Stimulated activated CD4-positive, alpha-beta T cell treated with anti-CD3 and anti-CD28 coated beads, Interleukin-12 subunit alpha, Interleukin-12 subunit beta, amount 100 ng/mL, for 4 hours (primary cell): ENCODE results near the gene MAPKAP1.

Source experiments
- DNase-seq: peaks from one replicate; pipeline ENCODE4 v3.0.0-alpha.2; 2020

The MAPKAP1 gene

DNA sequence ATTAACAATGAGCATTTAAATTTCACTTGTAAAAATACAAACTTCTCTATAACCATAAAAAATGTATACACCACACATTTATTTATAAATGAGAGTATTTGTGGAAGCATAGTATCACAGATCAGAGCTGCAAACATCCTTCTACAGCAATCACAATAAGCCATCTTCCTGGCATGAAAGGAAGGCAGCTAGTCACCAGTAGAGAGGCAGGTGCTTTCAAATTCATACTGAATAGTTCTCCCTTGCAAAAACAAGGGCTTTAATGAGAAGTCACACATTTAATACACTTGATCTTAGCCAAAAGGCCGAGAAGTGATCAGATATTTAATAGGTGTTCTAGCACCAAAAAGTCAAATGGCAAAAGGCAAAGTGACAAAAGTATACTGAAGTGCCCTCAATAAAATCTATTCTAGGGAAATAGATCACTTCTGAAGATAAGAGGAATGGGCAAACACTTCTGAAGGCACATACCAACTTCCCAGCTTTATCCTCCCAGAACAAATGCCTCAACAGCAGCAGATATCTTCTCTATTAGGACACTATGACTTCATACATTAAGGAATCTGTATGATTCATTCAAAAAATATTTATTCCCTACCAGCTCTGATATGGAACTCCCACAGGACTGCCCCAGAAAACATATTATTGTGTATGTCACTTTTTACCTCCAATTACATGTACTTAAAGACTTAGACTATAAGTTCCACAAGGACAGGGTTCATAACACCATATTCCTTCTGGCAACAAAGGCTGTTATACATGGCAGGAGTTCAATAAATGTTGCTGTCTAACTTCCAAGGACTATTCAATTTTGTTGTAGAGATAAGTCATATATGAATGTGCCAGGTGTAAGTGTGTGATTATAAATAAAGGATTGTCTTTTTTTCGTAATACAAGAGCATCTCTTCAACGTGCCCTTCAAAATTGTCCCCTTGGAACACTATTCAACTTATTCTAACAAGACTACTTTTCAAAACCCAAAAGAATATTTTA, 31.7 kb downstream of the MAPKAP1 start:
- no peak for DNase-seq

DNA sequence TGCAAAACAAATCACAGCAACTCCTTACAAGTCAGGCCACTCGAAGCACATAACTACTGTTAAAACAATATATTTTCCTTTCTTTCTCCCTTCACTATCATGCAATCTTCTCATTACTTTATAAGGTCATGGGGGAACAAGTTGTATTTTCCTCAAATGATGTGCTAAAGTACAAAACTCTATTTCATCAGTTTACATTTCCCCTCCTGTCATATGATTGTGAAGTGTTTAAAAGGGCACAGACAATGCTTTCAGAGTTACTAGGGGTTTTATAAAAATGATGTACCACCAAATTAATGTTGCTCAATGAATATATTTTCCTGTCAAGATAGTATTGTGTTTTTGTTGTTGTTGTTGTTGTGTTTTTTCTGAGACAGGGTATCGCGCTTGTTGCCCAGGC, 34.1 kb downstream of the MAPKAP1 start:
- no peak for DNase-seq

DNA sequence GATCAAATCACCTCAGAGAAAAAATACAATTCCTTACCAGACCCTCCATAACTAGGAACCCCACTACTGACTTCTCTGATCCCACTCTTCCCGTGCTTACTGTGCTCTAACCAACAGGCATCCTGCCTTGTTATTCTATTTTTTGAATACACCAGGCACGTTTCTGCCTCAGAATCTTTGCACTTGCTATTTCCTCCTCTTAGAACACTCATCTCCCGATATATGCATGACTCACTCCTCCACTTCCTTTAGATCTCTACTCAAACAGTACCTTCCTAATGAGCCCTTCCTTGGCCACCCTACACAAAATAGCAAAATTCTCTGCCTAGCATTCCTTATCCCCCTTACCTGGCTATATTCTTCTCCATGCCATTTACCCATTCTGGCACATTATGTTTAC, 43.9 kb downstream of the MAPKAP1 start:
- no peak for DNase-seq

GRCh38 chr9:125660557-125660956, 46.5 kb downstream of the MAPKAP1 start:
- DNase-seq = no peak

- DNase-seq = no peak
Observed at GRCh38 chr9:125659954-125660353, 47.1 kb downstream of the MAPKAP1 start.

- no peak for DNase-seq
Observed at GRCh38 chr9:125659201-125659840, 47.7 kb downstream of the MAPKAP1 start.

DNA sequence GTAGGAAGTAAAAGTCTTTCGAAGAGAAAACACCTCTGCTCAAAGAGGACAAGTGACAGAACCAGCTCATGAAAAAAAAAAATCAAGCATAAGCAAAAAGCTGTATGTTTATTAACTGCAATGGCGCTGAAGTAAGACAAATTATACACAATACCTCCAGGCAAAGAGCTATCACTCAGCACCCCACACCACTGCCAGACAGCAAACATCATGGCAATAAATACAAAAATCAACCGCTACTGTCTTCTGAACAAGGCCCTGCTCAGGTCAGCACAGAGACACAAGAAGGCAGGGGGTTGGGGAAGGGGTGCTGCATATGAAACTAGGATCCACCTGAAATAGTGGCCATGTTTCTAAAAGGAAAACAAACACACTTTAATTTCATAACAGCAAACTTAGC, 50.4 kb downstream of the MAPKAP1 start:
- no peak for DNase-seq

DNA sequence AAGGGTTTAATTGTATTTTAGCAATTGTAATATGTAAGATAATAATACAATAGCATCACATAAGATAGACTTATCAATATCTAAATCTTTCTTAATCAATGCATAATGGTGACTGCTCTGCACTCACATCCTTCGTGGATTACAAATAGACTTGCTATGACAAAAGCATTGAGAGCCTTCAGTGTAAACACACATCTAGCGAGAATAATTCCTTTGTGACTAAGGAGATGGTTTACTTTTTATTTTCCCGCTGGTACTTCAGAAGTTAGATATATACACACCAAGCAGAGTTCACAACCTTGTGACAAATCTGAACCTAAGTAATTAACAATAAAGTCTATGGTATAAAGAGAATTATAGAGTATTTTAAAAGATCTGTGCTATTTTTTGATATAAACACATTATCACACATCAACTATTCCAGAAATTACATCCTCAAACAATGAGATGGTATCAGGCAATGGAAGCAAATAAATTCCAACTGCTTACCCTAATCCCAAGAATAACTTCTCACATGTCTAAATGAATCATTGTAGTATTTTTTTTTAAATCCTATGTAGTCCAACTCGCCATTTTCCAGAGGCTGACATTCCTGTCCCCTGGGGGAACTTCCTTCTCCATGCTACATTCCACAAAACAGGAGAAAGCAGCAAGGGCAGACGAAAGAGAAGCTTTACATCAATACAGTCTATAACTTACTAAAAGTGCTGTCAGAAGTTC, 51.2 kb downstream of the MAPKAP1 start:
- no peak for DNase-seq

DNA sequence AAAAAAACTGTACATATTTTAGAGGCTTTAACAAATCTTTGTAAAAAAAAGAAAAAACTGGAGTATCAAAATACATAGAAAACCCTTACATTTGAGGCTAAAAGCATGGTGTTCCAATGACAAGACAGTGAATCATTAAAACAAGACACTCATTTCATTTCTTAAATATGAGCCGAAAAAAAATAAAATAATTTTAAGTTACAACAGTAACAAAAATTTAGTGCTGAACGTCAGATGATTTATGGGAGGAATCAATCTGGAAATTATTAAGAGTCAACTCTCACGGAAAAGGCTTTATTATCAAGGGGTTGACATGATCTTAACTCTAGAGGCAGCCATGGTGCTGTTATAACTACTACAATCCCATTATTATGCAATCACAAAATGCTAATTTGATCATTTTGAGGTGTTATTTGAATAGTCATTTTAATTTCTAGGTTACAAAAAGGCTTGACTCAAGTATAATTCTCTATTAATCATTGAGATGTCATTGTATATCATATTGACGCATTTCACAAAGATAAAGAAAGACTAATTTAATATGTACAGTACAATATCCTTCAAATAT, 51.9 kb downstream of the MAPKAP1 start:
- DNase-seq = no peak

- no peak for DNase-seq
Observed at GRCh38 chr9:125654121-125654520, 52.9 kb downstream of the MAPKAP1 start.

DNA sequence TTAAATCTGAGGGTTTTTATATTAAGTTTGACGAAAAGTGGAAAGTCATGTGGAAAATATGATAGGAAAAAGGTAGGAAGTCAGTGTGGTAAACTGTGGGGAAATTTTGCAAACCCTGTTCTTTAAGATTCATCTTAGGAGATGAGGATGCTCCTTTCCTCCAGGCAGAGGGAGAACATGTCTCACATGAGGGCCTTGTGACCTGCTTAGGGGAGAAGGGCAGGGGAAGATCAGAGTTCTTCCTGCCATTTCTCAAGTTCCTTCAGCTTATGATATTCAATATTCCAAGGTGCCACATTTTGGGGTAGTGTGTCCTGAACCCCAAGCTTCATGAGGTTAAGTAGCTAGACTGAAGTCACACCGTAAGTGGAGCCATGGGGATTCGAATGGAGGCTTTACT, 53.7 kb downstream of the MAPKAP1 start:
- no peak for DNase-seq

- no peak for DNase-seq
Observed at GRCh38 chr9:125652759-125653158, 54.2 kb downstream of the MAPKAP1 start.

DNA sequence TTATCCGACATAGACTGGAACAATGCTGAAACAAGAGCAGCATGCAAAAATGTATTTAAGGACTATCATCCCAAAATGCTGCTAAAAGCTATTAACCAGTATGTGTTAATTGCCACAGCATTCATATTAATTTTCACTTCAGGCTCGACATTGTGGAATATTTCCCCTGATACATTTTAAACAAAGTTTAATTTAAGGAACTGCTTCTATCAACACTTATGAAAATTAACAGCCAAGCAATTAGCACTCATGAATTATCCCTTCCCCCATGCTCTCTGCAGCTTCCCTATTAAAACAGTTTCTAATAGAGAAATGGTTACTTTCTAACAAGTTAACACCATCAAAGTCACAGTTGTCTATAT, 54.8 kb downstream of the MAPKAP1 start:
- no peak for DNase-seq

DNA sequence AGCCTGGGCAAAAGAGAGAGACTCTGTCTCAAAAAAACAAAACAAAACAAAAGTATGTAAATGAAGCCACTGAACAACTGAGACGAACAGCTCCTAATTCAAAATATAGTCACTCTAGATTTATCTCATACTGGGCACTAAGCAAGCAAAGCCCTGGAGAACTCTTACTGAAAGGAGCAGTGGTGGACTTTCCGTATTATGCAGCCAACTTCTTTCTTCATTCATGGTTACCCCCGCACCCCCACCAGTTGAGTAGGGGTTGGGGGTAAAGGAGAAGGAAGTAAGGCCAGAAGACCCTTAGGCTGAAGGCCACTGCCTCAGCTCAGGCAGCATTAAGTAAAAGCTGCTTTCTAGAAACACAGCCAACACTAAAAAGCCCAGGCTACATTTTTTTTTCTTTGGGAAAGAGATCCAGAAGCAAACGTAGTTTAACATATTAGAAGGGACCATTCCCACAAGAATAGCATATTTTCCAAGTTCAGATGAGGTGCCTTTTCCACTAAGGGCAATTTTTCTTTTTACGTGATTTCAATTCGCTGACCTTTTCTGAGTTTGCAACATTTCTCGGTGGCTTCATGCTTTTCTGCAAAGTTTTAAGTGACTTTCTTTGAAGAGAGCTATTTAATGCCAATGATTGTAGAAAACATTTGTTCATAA, 55.3 kb downstream of the MAPKAP1 start:
- no peak for DNase-seq

DNA sequence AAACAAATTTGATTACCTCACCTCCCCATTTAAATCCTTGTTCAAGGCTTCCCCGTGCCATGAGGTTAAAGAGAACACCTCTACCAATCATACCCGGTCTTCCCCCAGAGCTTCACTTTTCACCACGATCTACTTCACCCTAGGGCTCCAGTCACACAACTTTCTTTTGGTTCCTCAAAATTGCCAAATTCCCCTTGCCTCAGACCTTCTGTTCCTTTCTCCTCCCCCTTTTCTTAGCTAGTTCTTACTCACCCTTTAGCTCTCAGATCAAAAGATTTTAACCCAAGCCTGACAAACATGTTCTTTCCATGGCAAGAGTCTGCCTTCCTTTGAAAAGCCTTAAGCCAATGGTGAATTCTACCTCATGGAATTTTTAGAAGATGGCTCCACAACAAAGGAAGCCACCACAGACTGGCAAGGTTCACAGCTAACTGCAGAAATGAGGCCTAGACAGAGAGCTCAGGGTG, 56.7 kb downstream of the MAPKAP1 start:
- no peak for DNase-seq

GRCh38 chr9:125649826-125650225, 57.2 kb downstream of the MAPKAP1 start:
- no peak for DNase-seq

DNA sequence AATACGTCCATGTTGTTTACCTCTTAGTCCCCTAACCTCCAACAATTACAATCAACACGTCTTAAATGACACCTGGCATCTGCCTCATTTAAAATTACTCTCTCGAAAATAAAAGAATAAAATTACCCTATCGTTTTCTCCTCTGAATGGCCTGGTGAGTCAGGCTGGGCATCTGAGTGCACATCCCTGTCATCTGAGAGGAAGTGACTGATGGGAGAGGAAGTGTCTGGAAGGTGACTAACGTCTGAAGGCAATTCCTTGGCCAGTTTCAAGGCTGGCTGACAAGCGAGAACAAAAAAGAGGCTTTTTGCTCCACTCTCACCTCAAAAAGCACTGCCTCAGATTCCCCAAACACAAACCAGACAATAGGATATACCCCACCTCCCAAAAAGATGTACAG, 57.7 kb downstream of the MAPKAP1 start:
- no peak for DNase-seq

DNA sequence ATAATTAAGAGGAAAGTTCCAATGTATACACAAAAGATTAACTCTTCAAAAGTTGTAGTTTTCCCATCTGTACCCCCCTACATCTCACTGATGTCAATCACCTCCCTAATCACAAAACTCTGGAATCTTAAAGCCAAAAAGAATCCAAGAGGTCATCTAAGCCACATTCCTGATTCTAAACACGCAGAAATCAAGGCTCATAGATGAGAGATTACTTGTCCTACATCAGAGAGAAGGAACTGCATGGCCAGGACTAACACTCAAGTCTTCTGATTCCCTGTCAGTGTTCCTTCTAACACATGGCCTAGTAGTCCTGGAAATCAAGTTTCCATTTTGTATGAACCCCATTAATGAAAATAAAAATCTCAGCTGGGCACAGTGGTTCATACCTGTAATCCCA, 58.7 kb downstream of the MAPKAP1 start:
- DNase-seq = no peak

- no peak for DNase-seq
Observed at GRCh38 chr9:125646621-125647100, 60.3 kb downstream of the MAPKAP1 start.

GRCh38 chr9:125646217-125646616, 60.8 kb downstream of the MAPKAP1 start:
- DNase-seq = no peak

GRCh38 chr9:125644819-125645507, 62.0 kb downstream of the MAPKAP1 start:
- no peak for DNase-seq

DNA sequence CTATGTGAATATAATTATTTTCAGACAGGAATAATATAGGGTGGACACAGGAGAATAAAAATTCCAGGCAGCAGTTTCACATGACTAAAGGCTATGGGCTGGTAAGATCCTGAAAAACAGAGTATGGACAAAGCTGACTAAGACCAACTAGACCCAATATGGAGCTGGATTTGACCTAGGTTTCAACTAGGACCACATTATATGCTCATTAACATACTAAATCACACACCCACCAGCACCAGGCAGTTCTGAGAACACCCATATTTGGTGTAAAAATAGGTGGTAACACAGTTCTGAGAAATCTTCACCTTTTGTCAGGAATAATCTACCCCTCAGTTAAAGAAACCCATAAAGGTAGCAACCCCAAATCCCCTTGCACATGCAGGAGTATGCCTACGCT, 64.7 kb downstream of the MAPKAP1 start:
- no peak for DNase-seq
